ENCODE results near the gene HADH. TPM values are rescaled to one million over a fixed set of nuclear protein-coding genes. Genes with fewer than 3 reads are reported as not detected.
"Not testable (repeated sequence)": the region's sequence is repeated elsewhere in the genome, so short reads cannot be mapped to it uniquely, and the experiment has no call there.

The HADH gene
- total and polyA plus RNA-seq, 3 donors from 2014 or later: 65.6 to 73.8 (median 71.2) TPM

DNA sequence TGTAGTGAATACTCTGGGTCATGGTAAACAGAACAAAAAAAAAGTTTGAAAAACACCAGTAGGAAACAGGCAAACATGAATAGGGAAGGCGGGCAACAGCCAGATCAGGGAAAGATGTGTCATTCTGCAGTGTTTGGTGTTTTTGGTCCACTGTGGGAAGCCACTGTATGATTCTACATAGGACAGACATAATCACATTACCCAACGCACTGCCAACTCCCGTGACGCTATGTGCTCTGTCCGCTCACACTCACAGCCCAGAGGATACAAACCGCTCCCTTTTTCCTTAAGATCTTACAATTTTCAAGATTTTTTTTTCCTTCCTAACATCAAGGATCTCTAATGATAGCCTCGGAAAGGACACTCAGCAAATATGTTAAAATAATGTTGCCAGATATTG is 59.3 kb downstream of the HADH start:
- peak; percentile 45 for DNase-seq
- H3K9me3 ChIP-seq: no peaks in the 10 kb centered on the region
- H3K4me3 ChIP-seq: peak overlapping the region in 1 of 2 donors; percentile 15
- H3K27ac ChIP-seq: no peak overlapping the region
- intact Hi-C loops (cut with DNase I; ENCODE audit: low total_unique reads): no loop called here
- no peaks in the 10 kb centered on the region for H3K27me3 ChIP-seq
- no peak for TF ChIP-seq POLR2A (IDR thresholded peaks at IDR 0.05)
- TF ChIP-seq, protein P1, sequence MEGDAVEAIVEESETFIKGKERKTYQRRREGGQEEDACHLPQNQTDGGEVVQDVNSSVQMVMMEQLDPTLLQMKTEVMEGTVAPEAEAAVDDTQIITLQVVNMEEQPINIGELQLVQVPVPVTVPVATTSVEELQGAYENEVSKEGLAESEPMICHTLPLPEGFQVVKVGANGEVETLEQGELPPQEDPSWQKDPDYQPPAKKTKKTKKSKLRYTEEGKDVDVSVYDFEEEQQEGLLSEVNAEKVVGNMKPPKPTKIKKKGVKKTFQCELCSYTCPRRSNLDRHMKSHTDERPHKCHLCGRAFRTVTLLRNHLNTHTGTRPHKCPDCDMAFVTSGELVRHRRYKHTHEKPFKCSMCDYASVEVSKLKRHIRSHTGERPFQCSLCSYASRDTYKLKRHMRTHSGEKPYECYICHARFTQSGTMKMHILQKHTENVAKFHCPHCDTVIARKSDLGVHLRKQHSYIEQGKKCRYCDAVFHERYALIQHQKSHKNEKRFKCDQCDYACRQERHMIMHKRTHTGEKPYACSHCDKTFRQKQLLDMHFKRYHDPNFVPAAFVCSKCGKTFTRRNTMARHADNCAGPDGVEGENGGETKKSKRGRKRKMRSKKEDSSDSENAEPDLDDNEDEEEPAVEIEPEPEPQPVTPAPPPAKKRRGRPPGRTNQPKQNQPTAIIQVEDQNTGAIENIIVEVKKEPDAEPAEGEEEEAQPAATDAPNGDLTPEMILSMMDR (IDR thresholded peaks at IDR 0.05): no peak
- no peaks in the 10 kb centered on the region for H3K36me3 ChIP-seq (ENCODE audit: low read depth, missing control alignments)
- no peaks in the 10 kb centered on the region for H3K4me1 ChIP-seq
- WGBS, 2 donors: 49 to 60% methylated on average over 7 of the region's 7 CpGs

DNA sequence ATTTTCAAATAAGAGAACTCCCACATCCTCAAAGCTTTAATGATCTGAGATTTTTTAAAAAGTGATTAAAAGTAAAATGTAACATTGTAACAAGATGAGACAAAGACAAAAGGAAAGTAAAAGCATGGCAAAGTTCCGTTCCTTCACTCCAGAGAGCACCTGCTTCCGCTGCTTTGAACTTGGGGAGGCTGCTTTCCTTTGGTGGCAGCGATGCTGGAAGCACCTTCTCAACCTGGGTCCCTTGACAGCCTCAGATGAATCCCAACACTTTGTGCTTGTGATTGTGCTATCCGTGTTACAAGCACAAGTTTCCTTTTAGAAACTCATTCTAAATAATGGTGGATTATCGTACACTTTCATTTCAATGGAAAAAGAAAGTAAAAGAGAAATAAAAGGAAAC is 59.7 kb downstream of the HADH start:
- Histone ChIP-seq H3K4me3 (peak overlapping the region in 1 of 2 donors; percentile 15), H3K9me3 (no peaks in the 10 kb centered on the region), H3K36me3 (ENCODE audit: low read depth, missing control alignments) (no peaks in the 10 kb centered on the region), H3K27me3 (no peaks in the 10 kb centered on the region), H3K4me1 (no peaks in the 10 kb centered on the region), H3K27ac (no peak overlapping the region)
- WGBS, 2 donors: 38 to 54% methylated on average over 5 of the region's 5 CpGs
- DNase-seq: no peak
- intact Hi-C loops (cut with DNase I; ENCODE audit: low total_unique reads): no loop called here
- TF ChIP-seq, protein P1 (IDR thresholded peaks at IDR 0.05): no peak
- TF ChIP-seq POLR2A (IDR thresholded peaks at IDR 0.05): no peak

GRCh38 chr4:108050166-108051111 is 60.8 kb downstream of the HADH start:
- H3K4me3 ChIP-seq; H3K36me3 ChIP-seq (ENCODE audit: low read depth, missing control alignments); DNase-seq; H3K27me3 ChIP-seq; H3K4me1 ChIP-seq; H3K9me3 ChIP-seq; intact Hi-C loops (cut with DNase I; ENCODE audit: low total_unique reads); H3K27ac ChIP-seq: not testable (repeated sequence)
- WGBS, 2 donors: 92 to 93% methylated on average over 7 to 10 of the region's 10 CpGs

GRCh38 chr4:108051343-108051742 is 61.7 kb downstream of the HADH start:
- WGBS, 2 donors: 93 to 95% methylated on average over 10 of the region's 10 CpGs

DNA sequence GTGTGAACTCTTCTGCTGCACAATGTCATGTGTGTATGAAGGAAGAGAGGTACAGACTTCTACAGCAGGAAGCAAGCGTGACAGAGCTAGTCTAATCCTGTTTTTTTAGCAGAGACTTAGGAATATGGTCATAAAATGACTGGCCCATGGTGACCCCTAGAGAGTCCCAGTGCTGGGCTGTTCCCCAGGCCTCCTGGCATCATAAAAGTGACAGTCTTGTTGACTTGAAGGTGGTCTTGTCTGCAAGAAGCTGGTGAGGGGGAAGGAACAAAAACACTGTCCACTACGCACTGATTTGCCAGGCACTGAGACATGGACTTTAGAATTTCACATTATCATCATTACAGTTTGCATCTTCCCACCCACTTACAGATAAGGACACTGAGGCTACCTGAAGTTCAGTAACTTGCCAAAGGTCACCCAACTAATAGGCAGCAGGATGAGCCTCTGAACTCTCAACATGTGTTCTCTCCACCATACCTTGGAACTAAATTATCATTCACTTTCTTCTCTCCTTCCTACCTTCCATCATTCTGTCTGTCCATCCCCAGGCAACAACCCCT is 63.0 kb downstream of the HADH start:
- 86 to 91% methylated on average over 2 of the region's 2 CpGs for WGBS, 2 donors
- no peaks in the 10 kb centered on the region for H3K36me3 ChIP-seq (ENCODE audit: low read depth, missing control alignments)
- DNase-seq: no peak
- intact Hi-C loops (cut with DNase I; ENCODE audit: low total_unique reads): no loop called here
- TF ChIP-seq, protein P1 (IDR thresholded peaks at IDR 0.05): no peak
- TF ChIP-seq POLR2A (IDR thresholded peaks at IDR 0.05): no peak
- H3K4me3 ChIP-seq: no peak overlapping the region
- H3K27me3 ChIP-seq: no peaks in the 10 kb centered on the region
- H3K27ac ChIP-seq: no peak overlapping the region
- no peaks in the 10 kb centered on the region for H3K9me3 ChIP-seq
- no peaks in the 10 kb centered on the region for H3K4me1 ChIP-seq

More at GRCh38 chr4:108051343-108051742, 61.7 kb downstream of the HADH start:
- no peak overlapping the region for H3K4me3 ChIP-seq
- H3K9me3 ChIP-seq: no peaks in the 10 kb centered on the region
- H3K4me1 ChIP-seq: no peaks in the 10 kb centered on the region
- no peaks in the 10 kb centered on the region for H3K27me3 ChIP-seq
- no peak for DNase-seq
- intact Hi-C loops (cut with DNase I; ENCODE audit: low total_unique reads): no loop called here
- no peak overlapping the region for H3K27ac ChIP-seq
- TF ChIP-seq POLR2A (IDR thresholded peaks at IDR 0.05): no peak
- TF ChIP-seq, protein P1 (IDR thresholded peaks at IDR 0.05): no peak
- H3K36me3 ChIP-seq (ENCODE audit: low read depth, missing control alignments): no peaks in the 10 kb centered on the region

All from testis (tissue), 3 donors.